HG03066 (cell line): ENCODE measurements around the gene MMAB.

Experiments used
- ATAC-seq: cut with Tn5 transposase; IDR thresholded peaks from one replicate; pipeline ENCODE4 v1.9.1; 2021; ENCODE audit warnings: low read depth; ENCODE audit not compliant: unreplicated experiment

MMAB gene

GRCh38 chr12:109521831-109522230, 51.5 kb downstream of the MMAB start:
- ATAC-seq, result no peak

- ATAC-seq, result no peak
Observed at GRCh38 chr12:109519787-109520186, 53.5 kb downstream of the MMAB start.

- ATAC-seq, result no peak
Observed at GRCh38 chr12:109518820-109519665, 54.3 kb downstream of the MMAB start.

- ATAC-seq, result no peak
Observed at GRCh38 chr12:109517619-109518018, 55.7 kb downstream of the MMAB start.

- no peak for ATAC-seq
Observed at GRCh38 chr12:109513977-109514376, 59.3 kb downstream of the MMAB start.

GRCh38 chr12:109513051-109513450, 60.3 kb downstream of the MMAB start:
- ATAC-seq, result no peak

GRCh38 chr12:109512608-109513007, 60.7 kb downstream of the MMAB start:
- ATAC-seq, result no peak

GRCh38 chr12:109510196-109510595, 63.1 kb downstream of the MMAB start:
- no peak for ATAC-seq

- no peak for ATAC-seq
Observed at GRCh38 chr12:109504068-109504467, 69.2 kb downstream of the MMAB start.
